Suprapubic skin (tissue), 4 donors: ENCODE results near the gene GIT2. TPM values are rescaled to one million over a fixed set of nuclear protein-coding genes. Genes with fewer than 3 reads are reported as not detected.

ENCODE experiments used
- DNase-seq, 2 donors: peaks; one replicate each; pipeline ENCODE4 v3.0.0-alpha.2; 2019; ENCODE audit warnings: low spot score in 2 of 2
- H3K27ac ChIP-seq: fragments of 200-600 bp; sonication (generic); one replicate; pipeline ENCODE4 v1.5.1; 2019
- H3K27me3 ChIP-seq: fragments of 200-600 bp; sonication (generic); one replicate; pipeline ENCODE4 v1.5.1; 2019
- H3K36me3 ChIP-seq: fragments of 200-600 bp; sonication (generic); one replicate; pipeline ENCODE4 v1.5.1; 2019
- H3K4me1 ChIP-seq: fragments of 200-600 bp; sonication (generic); one replicate; pipeline ENCODE4 v1.5.1; 2019
- H3K4me3 ChIP-seq: fragments of 200-600 bp; sonication (generic); one replicate; pipeline ENCODE4 v1.5.1; 2019; ENCODE audit warnings: mild to moderate bottlenecking
- H3K9me3 ChIP-seq: fragments of 200-600 bp; sonication (generic); one replicate; pipeline ENCODE4 v1.5.1; 2019
- CTCF ChIP-seq, 2 donors: fragments of 200-600 bp in 1 of 2; fragments of 450-650 bp in 1 of 2; sonication (generic) in 1 of 2; IDR thresholded peaks; one replicate each; pipeline ENCODE4 v1.5.1; 2016 to 2019; ENCODE audit warnings: antibody characterized with exemption in 2 of 2, mild to moderate bottlenecking in 1 of 2, moderate library complexity in 1 of 2
- EP300 ChIP-seq: sonication (generic); formaldehyde crosslinking; IDR thresholded peaks from one replicate; pipeline ENCODE4 v1.6.1; 2017; ENCODE audit warnings: antibody characterized with exemption
- POLR2A ChIP-seq, 2 donors: fragments of 450-650 bp; IDR thresholded peaks; one replicate each; pipeline ENCODE4 v1.6.1; 2017; ENCODE audit warnings: antibody characterized with exemption in 2 of 2, mild to moderate bottlenecking in 2 of 2, moderate library complexity in 2 of 2
- POLR2AphosphoS5 ChIP-seq, 3 donors: sonication (generic); formaldehyde crosslinking; IDR thresholded peaks; one replicate each; pipeline ENCODE4 v1.6.1; 2017; ENCODE audit warnings: antibody characterized with exemption in 3 of 3
- WGBS: methylation state at CpG from one replicate; pipeline ENCODE4 v1.1.5; 2018; 5-methylcytosine and 5-hydroxymethylcytosine counted together
- total RNA-seq, 4 donors: library from RNA; depleted of rRNA; stranded (reverse); fragments of >200 nt; gene quantifications; one replicate each; pipeline ENCODE4 v1.1.0, GENCODE V29; 2016

GIT2 gene
- total RNA-seq, 4 donors from 2014 or later = 19.4 to 60.6 (median 35.0) TPM

DNA sequence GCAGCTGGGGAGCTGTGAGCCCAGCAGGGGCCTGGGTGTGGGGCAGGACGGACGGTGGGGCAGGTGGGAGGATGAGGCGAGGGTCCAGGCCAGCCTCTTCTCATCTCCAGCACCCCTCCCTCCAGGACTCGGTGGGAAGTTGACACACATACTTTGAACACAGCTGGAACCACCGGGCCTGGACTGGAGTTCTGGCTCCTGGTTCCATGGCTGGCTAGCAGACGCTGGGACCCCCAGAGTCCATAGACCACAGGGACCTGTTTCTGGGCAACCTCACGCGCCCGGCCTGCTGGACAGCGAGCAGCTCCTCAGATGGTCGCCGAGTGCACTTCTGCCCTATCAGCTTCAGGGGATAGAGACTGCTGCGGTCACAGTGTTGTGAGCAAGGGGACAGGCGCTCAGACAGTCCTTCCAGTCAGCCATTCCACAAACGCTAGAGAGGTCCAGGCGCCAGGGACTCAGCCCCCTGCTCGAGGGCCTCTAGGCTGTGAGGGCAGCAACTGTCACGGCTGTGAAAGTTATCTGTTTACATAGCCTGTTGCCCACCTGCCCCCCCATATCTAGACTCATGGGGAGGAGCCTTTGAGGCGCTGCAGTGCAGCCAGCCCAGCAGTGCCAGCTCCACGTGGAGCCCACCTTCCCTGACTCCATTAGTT is 70.9 kb downstream of the GIT2 start:
- Histone ChIP-seq H3K36me3 (peaks cover 23% of the 10 kb centered on the region), H3K27ac (no peak overlapping the region), H3K27me3 (no peaks in the 10 kb centered on the region), H3K4me3 (no peak overlapping the region), H3K9me3 (no peaks in the 10 kb centered on the region), H3K4me1 (no peaks in the 10 kb centered on the region)
- TF ChIP-seq POLR2AphosphoS5 (IDR thresholded peaks at IDR 0.05) (no peak), EP300 (no peak), POLR2A (IDR thresholded peaks at IDR 0.05) (no peak), CTCF (IDR thresholded peaks at IDR 0.05) (no peak)
- WGBS = 79% methylated on average over 12 of the region's 20 CpGs
- no peak for DNase-seq

DNA sequence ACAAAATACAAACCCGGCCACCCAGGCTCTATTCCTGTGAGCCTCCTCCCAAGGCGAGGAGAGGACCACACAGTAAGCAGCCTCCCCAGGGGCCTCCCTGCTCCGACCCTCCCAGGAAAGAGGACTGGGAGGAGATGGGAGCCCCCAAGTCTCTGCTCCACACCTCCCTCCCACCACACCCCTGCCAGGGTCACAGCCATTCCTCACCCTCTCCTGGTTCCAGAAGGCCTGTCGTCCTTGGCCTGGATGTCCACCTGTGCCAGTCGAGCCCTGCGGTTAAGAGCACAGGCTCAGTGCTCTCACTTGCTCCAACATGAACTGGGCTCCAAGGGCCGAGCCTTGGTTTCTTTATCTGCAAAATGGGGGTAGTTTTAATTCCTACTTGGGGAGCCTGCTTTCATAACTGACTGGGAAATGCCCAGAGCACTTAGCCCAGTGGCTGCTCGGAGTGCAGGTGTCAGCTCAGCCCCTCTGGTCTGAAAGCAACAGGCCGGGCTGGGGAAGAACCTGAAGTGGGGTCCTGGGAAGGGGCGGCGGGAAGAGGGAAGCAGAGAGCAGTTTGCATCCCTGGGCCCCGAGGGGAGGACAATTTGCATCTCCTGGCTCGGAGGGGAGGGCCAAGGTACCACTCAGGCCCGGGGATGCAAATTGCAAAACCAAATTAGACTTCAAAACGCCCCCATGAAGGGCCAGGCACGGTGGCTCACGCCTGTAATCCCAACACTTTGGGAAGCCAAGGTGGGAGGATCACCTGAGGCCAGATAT is 72.5 kb downstream of the GIT2 start:
- TF ChIP-seq POLR2AphosphoS5 (IDR thresholded peaks at IDR 0.05) (no peak), POLR2A (IDR thresholded peaks at IDR 0.05) (no peak), CTCF (IDR thresholded peaks at IDR 0.05) (no peak), EP300 (no peak)
- peak in 1 of 2 donors; percentile 52 for DNase-seq
- no peaks in the 10 kb centered on the region for H3K27me3 ChIP-seq
- WGBS = 75% methylated on average over 14 of the region's 17 CpGs
- no peaks in the 10 kb centered on the region for H3K4me1 ChIP-seq
- H3K4me3 ChIP-seq = no peak overlapping the region
- H3K36me3 ChIP-seq = peaks cover 36% of the 10 kb centered on the region
- no peaks in the 10 kb centered on the region for H3K9me3 ChIP-seq
- H3K27ac ChIP-seq = no peak overlapping the region

- H3K27me3 ChIP-seq = no peaks in the 10 kb centered on the region
- 78% methylated on average over 3 of the region's 5 CpGs for WGBS
- TF ChIP-seq POLR2AphosphoS5 (IDR thresholded peaks at IDR 0.05) (no peak), CTCF (IDR thresholded peaks at IDR 0.05) (no peak), EP300 (no peak), POLR2A (IDR thresholded peaks at IDR 0.05) (no peak)
- no peak overlapping the region for H3K27ac ChIP-seq
- H3K4me3 ChIP-seq = no peak overlapping the region
- peak in 1 of 2 donors; percentile 31 for DNase-seq
- peaks cover 43% of the 10 kb centered on the region for H3K36me3 ChIP-seq
- no peaks in the 10 kb centered on the region for H3K9me3 ChIP-seq
- no peaks in the 10 kb centered on the region for H3K4me1 ChIP-seq
Measured at GRCh38 chr12:109923038-109923437, 73.1 kb downstream of the GIT2 start.

- Histone ChIP-seq H3K9me3 (no peaks in the 10 kb centered on the region), H3K4me3 (no peak overlapping the region), H3K27me3 (no peaks in the 10 kb centered on the region), H3K36me3 (peaks cover 53% of the 10 kb centered on the region), H3K4me1 (no peaks in the 10 kb centered on the region), H3K27ac (no peak overlapping the region)
- 81% methylated on average over 4 of the region's 4 CpGs for WGBS
- no peak for TF ChIP-seq EP300
- no peak for DNase-seq
Measured at GRCh38 chr12:109921982-109922381, 74.2 kb downstream of the GIT2 start.

GRCh38 chr12:109920261-109920780 is 75.8 kb downstream of the GIT2 start:
- H3K4me3 ChIP-seq = no peak overlapping the region
- no peak overlapping the region for H3K27ac ChIP-seq
- TF ChIP-seq EP300 (no peak), POLR2A (IDR thresholded peaks at IDR 0.05) (no peak), POLR2AphosphoS5 (IDR thresholded peaks at IDR 0.05) (no peak), CTCF (IDR thresholded peaks at IDR 0.05) (no peak)
- no peaks in the 10 kb centered on the region for H3K9me3 ChIP-seq
- no peak for DNase-seq
- 85% methylated on average over 11 of the region's 11 CpGs for WGBS
- peaks cover 6% of the 10 kb centered on the region for H3K4me1 ChIP-seq
- H3K27me3 ChIP-seq = no peaks in the 10 kb centered on the region
- H3K36me3 ChIP-seq = peaks cover 70% of the 10 kb centered on the region
